GM23338 (cell line): ENCODE results near the gene PRPS2. TPM values are rescaled to one million over a fixed set of nuclear protein-coding genes. Genes with fewer than 3 reads are reported as not detected.

Source experiments
- ATAC-seq: fragments of 200-7000 bp; cut with Tn5 transposase; 3 replicates; pipeline ENCODE4 v1.9.1; 2020
- DNase-seq: peaks from one replicate; pipeline ENCODE4 v3.0.0-alpha.2; 2015; ENCODE audit warnings: low spot score
- H2AFZ ChIP-seq: fragments of 200-600 bp; sonication (generic); 2 replicates; pipeline ENCODE4 v1.8.0; 2016; ENCODE audit warnings: antibody characterized with exemption, mild to moderate bottlenecking, moderate library complexity
- H3F3A ChIP-seq: fragments of 200-600 bp; sonication (generic); replicated peaks from 2 replicates; pipeline ENCODE4 v1.8.0; 2017; ENCODE audit warnings: antibody characterized with exemption, mixed run types, low read depth
- H3K27ac ChIP-seq: fragments of 200-600 bp; sonication (generic); 2 replicates; pipeline ENCODE4 v1.6.1; 2016; ENCODE audit warnings: low read depth
- H3K27me3 ChIP-seq: fragments of 200-600 bp; sonication (generic); 2 replicates; pipeline ENCODE4 v1.8.0; 2016; ENCODE audit warnings: mild to moderate bottlenecking, mixed run types, moderate library complexity; ENCODE audit not compliant: insufficient read depth
- H3K36me3 ChIP-seq: fragments of 200-600 bp; sonication (generic); 2 replicates; pipeline ENCODE4 v1.8.0; 2016; ENCODE audit warnings: mild to moderate bottlenecking; ENCODE audit not compliant: insufficient read depth
- H3K4me1 ChIP-seq: fragments of 200-600 bp; sonication (generic); 2 replicates; pipeline ENCODE4 v1.8.0; 2016; ENCODE audit warnings: mild to moderate bottlenecking, moderate library complexity; ENCODE audit not compliant: insufficient read depth
- H3K4me2 ChIP-seq: fragments of 200-600 bp; sonication (generic); 2 replicates; pipeline ENCODE4 v1.7.1; 2017; ENCODE audit warnings: mixed run types
- H3K4me3 ChIP-seq: fragments of 200-600 bp; sonication (generic); 2 replicates; pipeline ENCODE4 v1.6.1; 2016; ENCODE audit warnings: mixed run types
- H3K79me2 ChIP-seq: fragments of 200-600 bp; sonication (generic); replicated peaks from 2 replicates; pipeline ENCODE4 v1.8.0; 2017; ENCODE audit warnings: mild to moderate bottlenecking; ENCODE audit not compliant: insufficient read depth
- H3K9me2 ChIP-seq: fragments of 200-600 bp; sonication (generic); 2 replicates; pipeline ENCODE4 v1.8.0; 2017; ENCODE audit not compliant: insufficient read depth
- H4K20me1 ChIP-seq: fragments of 200-600 bp; sonication (generic); replicated peaks from 2 replicates; pipeline ENCODE4 v1.8.0; 2017; ENCODE audit warnings: mild to moderate bottlenecking; ENCODE audit not compliant: insufficient read depth
- H3K27ac Mint-ChIP-seq: 2 replicates; pipeline ENCODE4 v1.8.0; 2020; ENCODE audit warnings: inconsistent platforms, mild to moderate bottlenecking, moderate library complexity, mixed read lengths
- H3K27me3 Mint-ChIP-seq: 3 replicates; pipeline ENCODE4 v1.8.0; 2022; ENCODE audit warnings: low read depth, mild to moderate bottlenecking, moderate library complexity, mixed read lengths, inconsistent platforms; ENCODE audit not compliant: insufficient read depth, poor library complexity
- H3K36me3 Mint-ChIP-seq: 3 replicates; pipeline ENCODE4 v1.8.0; 2021; ENCODE audit warnings: low read depth, mild to moderate bottlenecking, inconsistent platforms, moderate library complexity, mixed read lengths
- H3K4me1 Mint-ChIP-seq: 3 replicates; pipeline ENCODE4 v1.8.0; 2020; ENCODE audit warnings: mild to moderate bottlenecking, inconsistent platforms, mixed read lengths
- H3K4me3 Mint-ChIP-seq: 3 replicates; pipeline ENCODE4 v1.8.0; 2021; ENCODE audit warnings: moderate library complexity, mild to moderate bottlenecking, inconsistent platforms, mixed read lengths
- H3K9me3 Mint-ChIP-seq: 3 replicates; pipeline ENCODE4 v1.8.0; 2020; ENCODE audit warnings: moderate library complexity, mild to moderate bottlenecking, inconsistent platforms, mixed read lengths
- CTCF ChIP-seq, 2 experiments: fragments of 200-600 bp in 1 of 2; sonication (generic) in 1 of 2; conservative IDR thresholded peaks; 2 replicates each; pipeline versions ENCODE4 v1.5.1 to v1.6.1; 2016 to 2017; ENCODE audit warnings: antibody characterized with exemption in 2 of 2, low read depth in 2 of 2, mild to moderate bottlenecking in 2 of 2, moderate library complexity in 1 of 2
- ETS1 ChIP-seq: IDR thresholded peaks from 2 replicates; pipeline ENCODE4 v1.6.1; 2016; ENCODE audit warnings: antibody characterized with exemption
- EZH2 ChIP-seq: fragments of 200-600 bp; sonication (generic); IDR thresholded peaks from one replicate; pipeline ENCODE4 v1.8.0; 2017; ENCODE audit warnings: antibody characterized with exemption, mild to moderate bottlenecking, low read depth; ENCODE audit not compliant: unreplicated experiment
- EZH2phosphoT487 ChIP-seq: fragments of 200-600 bp; sonication (generic); IDR thresholded peaks from one replicate; pipeline ENCODE4 v1.8.1; 2018; ENCODE audit warnings: antibody characterized with exemption; ENCODE audit not compliant: unreplicated experiment
- REST ChIP-seq: IDR thresholded peaks from one replicate; pipeline ENCODE4 v1.6.1; 2018; ENCODE audit warnings: antibody characterized with exemption; ENCODE audit not compliant: unreplicated experiment
- ZNF114 ChIP-seq: fragments of 250-450 bp; sonication (Bioruptor Pico); IDR thresholded peaks from 2 replicates; pipeline ENCODE4 v1.5.0; 2020; ENCODE audit warnings: mild to moderate bottlenecking, moderate library complexity
- ZNF462 ChIP-seq: fragments of 250-450 bp; sonication (Bioruptor Pico); IDR thresholded peaks from 2 replicates; pipeline ENCODE4 v1.5.0; 2020; ENCODE audit warnings: mild to moderate bottlenecking, moderate library complexity
- polyA plus RNA-seq: library from polyadenylated mRNA; unstranded; fragments of >200 nt; fragmentation: Nextera tagmentation; extraction: Ambion mirVana; gene quantifications from 2 replicates; pipeline ENCODE4 v1.2.1, GENCODE V29; 2016
- total RNA-seq: library from RNA; depleted of rRNA; stranded (reverse); fragments of >200 nt; shearing (Covaris generic); gene quantifications from 2 replicates; pipeline ENCODE4 v1.2.3, GENCODE V29; 2014

The PRPS2 gene
- total and polyA plus RNA-seq, 2 experiments from 2014 or later, result 46.4 to 49.3 TPM

GRCh38 chrX:12788645-12789044, 2.6 kb upstream of the PRPS2 start (continued):
- no peak for TF ChIP-seq EZH2phosphoT487
- no peak for TF ChIP-seq CTCF (conservative IDR thresholded peaks at IDR 0.05; ENCODE audit: low read depth in 2 of 2)

GRCh38 chrX:12789976-12790375, 1.2 kb upstream of the PRPS2 start:
- H3K4me1 ChIP-seq, result peaks cover 7% of the 10 kb centered on the region; the same call in 1 of the 2 replicates
- Mint-ChIP-seq H3K4me1 (peaks cover 8% of the 10 kb centered on the region), H3K9me3 (no peaks in the 10 kb centered on the region), H3K27me3 (peaks cover 9% of the 10 kb centered on the region), H3K36me3 (peaks cover 17% of the 10 kb centered on the region), H3K27ac (no peak overlapping the region), H3K4me3 (peak overlapping the region; percentile 78; the same call in 2 of the 3 replicates)
- H2AFZ ChIP-seq, result no peak overlapping the region
- H3K79me2 ChIP-seq, result peaks cover 30% of the 10 kb centered on the region
- TF ChIP-seq REST (no peak), ETS1 (no peak), EZH2 (no peak), ZNF114 (CRISPR knock-in tag) (no peak), ZNF462 (CRISPR knock-in tag) (no peak)
- ATAC-seq (no peak), DNase-seq (no peak)
- no peak overlapping the region for H3K27ac ChIP-seq
- H3K36me3 ChIP-seq, result no peaks in the 10 kb centered on the region
- H3K27me3 ChIP-seq, result peaks cover 13% of the 10 kb centered on the region
- no peaks in the 10 kb centered on the region for H3F3A ChIP-seq
- H4K20me1 ChIP-seq, result no peaks in the 10 kb centered on the region
- no peak overlapping the region for H3K4me2 ChIP-seq
- no peaks in the 10 kb centered on the region for H3K9me2 ChIP-seq
- no peak overlapping the region for H3K4me3 ChIP-seq
